Astrocyte of the hippocampus (primary cell): ENCODE results near the gene APOE.
"Not testable (repeated sequence)": the region's sequence is repeated elsewhere in the genome, so short reads cannot be mapped to it uniquely, and the experiment has no call there.

Experiments used
- DNase-seq: peaks from one replicate; pipeline ENCODE4 v3.0.0; 2011; ENCODE audit warnings: low read depth, low spot score

The APOE gene

GRCh38 chr19:44905437-44906160, at the start of gene APOE:
Gene APOE, plus strand, starts transcription at chr19:44905796. Its CDS starts 829 bp downstream, at chr19:44906625.
- DNase-seq, result peak; percentile 49

DNA sequence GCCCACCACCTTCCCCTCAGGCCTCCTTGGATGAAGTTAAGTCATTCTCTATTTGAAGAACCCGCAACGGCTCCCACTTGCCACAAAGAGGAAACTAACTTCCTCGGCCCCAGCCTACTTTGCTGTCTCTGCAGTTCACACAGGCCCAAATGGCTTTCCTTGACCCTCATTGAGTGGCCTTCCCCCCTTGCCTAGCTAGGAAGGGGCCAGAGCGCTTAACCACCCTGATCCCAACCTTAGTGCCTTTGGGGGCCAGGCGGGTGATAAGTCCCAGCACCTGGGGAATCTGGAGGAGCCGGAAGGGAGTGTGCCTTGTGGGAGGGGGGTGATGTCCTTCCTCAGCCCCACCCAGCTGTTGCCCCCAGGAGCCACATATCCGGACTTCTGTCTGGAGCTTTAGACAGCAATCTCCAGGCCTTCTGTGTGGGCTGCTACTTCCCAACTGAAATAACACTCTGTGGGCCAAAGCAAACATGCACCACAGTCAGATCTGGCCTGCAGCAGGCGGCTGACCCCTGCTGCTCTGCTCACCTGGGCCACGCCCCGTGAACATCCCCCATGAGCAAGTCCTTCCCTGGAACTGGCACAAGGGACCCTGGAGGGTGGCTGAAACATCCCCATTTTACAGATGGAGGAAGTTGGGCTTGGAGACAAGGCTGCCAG, 49.0 kb upstream of the APOE start:
- DNase-seq, result peak; percentile 45

DNA sequence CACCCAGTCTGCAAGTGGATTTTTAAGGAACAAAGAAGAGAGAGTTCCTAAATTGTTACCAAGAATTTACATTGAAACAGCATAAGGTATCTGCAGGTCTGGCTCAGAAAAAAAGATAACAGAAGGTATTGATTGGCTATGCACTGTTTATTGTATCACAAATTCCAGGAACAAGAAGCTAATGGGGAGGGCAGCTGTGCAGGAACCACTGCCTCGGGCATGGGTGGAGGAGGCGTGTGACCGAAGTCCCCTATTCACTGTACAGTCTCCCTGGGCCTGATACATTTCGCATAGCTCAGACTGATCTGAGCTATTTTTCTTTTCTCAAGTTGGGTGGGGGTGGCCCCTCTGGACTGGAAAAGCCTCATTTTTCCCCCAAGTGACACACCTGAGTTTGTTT, 47.8 kb upstream of the APOE start:
- DNase-seq, result no peak

GRCh38 chr19:44861576-44861975, 44.0 kb upstream of the APOE start:
- not testable (repeated sequence) for DNase-seq

- DNase-seq, result no peak
Observed at GRCh38 chr19:44863990-44864389, 41.6 kb upstream of the APOE start.

GRCh38 chr19:44865196-44865767, 40.3 kb upstream of the APOE start:
- no peak for DNase-seq

- no peak for DNase-seq
Observed at GRCh38 chr19:44866664-44867063, 38.9 kb upstream of the APOE start.

DNA sequence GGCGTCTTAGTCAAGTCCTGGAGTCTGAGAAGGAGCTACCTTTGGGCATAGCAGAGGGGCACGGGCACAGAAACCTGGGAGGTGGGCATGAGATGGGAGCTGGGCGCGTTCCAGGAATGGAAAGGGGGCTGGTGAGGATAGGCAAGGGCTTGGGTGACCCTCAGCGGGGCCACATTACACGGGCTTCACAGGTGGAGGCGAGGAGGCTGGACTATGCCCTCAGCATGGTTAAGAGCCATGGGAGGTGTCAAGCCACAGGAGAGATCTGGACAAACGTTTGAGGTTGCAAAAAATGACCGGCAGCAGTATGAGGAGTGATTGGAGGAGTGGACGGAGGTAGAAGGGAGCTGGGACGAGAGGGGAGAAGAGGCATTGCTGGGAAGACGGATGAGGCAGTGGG, 38.0 kb upstream of the APOE start:
- no peak for DNase-seq

DNA sequence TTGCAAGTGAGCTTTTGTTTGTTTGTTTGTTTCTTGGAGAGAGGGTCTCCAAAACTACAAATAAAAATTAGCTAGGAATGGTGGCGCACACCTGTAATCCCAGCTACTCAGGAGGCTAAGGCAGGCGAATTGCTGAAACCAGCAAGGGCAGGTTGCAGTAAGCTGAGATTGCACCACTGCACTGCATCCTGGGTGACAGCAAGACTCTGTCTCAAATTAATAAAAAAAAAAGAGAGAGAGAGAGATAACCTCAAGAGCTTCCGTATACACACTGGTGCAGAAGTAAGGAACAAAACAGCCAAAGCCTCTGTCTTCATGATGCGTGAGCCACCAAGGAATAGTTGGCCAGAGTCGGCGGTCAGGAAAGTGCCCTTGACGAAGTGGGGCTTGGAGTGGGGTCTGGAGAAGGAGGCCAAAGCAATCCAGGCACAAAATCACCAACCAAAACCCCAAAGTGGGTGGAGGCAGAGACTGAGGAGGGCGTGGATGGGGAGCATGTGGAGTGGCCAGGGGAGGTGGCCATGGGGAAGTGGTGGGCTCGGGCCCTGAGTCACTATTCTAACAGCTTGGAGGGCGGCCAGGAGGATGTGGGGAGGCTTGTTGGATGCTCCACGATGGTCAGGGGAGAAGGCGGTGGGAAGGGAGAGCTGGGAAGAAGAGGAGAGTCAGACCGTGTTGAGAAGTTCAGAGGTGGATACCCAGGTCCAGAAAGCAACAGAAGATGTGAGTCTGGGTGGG, 35.7 kb upstream of the APOE start:
- peak; percentile 92 for DNase-seq

GRCh38 chr19:44871809-44872208, 33.8 kb upstream of the APOE start:
- no peak for DNase-seq

- no peak for DNase-seq
Observed at GRCh38 chr19:44872661-44873060, 32.9 kb upstream of the APOE start.

GRCh38 chr19:44874317-44874716, 31.3 kb upstream of the APOE start:
- no peak for DNase-seq

DNA sequence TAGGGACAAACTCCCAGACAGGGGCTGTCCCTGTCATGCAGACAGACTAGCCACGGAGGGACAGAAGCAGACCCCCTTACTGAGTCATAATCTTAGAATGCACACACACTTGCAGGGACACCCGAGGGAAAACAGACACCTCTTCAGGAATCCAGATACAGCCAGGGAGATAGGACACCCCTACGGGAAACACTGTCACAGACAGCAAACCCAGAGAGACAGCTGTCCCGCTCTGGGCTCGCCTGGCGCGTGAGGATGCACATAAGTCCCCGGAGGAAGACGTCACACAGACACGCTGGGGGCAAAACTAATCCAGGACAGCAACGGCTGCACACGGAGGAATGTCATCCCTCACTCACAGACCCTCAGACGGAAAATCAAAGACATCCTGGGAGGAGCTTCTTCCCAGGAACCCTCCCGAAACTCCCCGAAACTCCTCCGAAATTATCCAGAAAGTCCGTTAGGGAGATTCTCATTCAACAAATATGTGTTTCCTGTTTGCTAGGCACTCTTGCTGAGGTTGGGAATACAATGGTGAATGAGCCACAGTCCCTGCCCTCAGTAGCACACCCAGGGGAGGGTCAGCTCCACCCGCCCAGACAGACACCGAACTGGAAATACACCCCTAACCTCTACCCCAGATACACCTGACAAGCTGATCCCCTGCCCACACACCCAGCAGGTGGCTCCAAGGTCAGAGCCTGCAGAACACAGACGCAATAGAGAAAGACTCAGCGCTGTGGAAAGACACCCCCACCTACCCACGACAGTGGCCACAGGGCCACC, 29.7 kb upstream of the APOE start:
- DNase-seq, result peak; percentile 31

GRCh38 chr19:44876930-44877535, 28.6 kb upstream of the APOE start:
- peak; percentile 27 for DNase-seq

DNA sequence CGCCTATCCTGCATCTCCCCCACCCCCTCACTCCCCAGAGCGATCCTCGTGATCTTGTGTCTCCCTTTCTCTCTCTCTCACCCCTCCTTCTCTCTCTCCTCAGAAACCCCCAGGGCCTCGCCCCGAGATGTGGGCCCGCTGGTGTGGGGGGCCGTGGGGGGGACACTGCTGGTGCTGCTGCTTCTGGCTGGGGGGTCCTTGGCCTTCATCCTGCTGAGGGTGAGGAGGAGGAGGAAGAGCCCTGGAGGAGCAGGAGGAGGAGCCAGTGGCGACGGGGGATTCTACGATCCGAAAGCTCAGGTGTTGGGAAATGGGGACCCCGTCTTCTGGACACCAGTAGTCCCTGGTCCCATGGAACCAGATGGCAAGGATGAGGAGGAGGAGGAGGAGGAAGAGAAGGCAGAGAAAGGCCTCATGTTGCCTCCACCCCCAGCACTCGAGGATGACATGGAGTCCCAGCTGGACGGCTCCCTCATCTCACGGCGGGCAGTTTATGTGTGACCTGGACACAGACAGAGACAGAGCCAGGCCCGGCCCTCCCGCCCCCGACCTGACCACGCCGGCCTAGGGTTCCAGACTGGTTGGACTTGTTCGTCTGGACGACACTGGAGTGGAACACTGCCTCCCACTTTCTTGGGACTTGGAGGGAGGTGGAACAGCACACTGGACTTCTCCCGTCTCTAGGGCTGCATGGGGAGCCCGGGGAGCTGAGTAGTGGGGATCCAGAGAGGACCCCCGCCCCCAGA, 27.3 kb upstream of the APOE start:
- no peak for DNase-seq

- no peak for DNase-seq
Observed at GRCh38 chr19:44879309-44880065, 26.1 kb upstream of the APOE start.

DNA sequence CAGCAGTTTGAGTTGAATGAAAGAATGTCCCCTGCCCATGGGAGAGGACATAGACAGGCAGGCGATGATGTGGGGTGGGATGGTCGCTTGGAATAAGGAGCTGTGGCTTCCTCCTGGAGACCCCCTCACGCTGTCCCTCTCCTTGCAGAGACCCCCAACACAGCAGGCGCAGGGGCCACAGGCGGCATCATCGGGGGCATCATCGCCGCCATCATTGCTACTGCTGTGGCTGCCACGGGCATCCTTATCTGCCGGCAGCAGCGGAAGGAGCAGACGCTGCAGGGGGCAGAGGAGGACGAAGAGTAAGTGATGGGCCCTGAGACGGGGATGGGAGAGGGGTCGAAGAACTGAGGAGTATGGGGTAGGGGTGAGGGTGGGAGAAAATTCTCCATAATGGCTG, 23.5 kb upstream of the APOE start:
- no peak for DNase-seq

DNA sequence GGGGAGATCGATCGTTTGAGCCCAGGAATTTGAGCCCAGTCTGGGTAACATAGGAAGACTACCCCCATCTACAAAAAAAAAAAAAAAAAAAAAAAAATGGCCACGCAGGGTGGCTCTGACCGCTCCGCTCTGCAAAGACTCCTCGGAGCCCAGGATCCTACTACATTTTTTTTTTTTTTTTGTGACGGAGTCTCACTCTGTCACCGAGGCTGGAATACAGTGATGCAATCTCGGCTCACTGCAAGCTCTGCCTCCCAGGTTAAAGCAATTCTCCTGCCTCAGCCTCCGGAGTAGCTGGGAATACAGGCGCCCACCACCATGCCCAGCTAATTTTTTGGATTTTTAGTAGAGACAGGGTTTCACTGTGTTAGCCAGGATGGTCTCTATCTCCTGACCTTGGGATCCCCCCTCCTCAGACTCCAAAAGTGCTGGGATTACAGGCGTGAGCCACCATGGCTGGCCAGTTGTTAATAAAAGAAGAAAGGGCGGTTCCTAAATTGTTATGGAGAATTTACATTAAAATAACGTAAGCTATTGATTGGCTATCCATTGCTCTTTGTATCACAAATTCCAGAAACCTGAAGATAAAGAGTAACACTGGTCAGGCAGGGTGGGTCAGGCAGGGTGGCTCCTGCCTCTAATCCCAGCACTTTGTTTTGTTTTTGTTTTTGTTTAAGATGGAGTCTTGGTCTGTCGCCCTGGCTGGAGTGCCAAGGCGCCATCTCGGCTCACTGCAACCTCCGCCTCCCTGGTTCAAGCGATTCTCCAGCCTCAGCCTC, 22.8 kb upstream of the APOE start:
- DNase-seq, result not testable (repeated sequence)

DNA sequence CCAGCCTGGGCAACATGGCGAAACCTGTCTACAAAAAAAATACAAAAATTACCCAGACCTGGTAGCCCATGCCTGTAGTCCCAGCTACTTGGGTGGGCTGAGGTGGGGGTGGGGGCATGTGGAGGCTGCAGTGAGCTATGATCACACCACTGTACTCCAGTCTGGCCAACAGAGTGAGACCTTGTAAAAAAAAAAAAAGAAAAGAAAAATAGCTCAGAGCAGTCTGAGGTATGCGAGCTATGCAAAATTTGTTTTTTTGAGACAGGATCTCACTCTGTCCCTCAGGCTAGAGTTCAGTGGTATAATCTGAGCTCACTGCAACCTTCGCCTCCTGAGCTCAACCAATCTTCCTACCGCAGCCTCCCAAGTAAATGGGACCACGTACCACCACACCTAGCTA, 21.7 kb upstream of the APOE start:
- DNase-seq, result peak; percentile 41
